ENCODE measurements around the gene TRPV4. TPM values are rescaled to one million over a fixed set of nuclear protein-coding genes. Genes with fewer than 3 reads are reported as not detected.

Gene TRPV4
- polyA plus RNA-seq, 10 donors: 0.50 to 2.8 (median 1.1) TPM

- no peak for DNase-seq
Observed at GRCh38 chr12:109762673-109763191, 70.5 kb downstream of the TRPV4 start.

- no peak for DNase-seq
Observed at GRCh38 chr12:109762071-109762672, 71.0 kb downstream of the TRPV4 start.

GRCh38 chr12:109760930-109761921, 72.0 kb downstream of the TRPV4 start:
- no peak for DNase-seq

- DNase-seq: no peak
Observed at GRCh38 chr12:109760031-109760929, 72.9 kb downstream of the TRPV4 start.

DNA sequence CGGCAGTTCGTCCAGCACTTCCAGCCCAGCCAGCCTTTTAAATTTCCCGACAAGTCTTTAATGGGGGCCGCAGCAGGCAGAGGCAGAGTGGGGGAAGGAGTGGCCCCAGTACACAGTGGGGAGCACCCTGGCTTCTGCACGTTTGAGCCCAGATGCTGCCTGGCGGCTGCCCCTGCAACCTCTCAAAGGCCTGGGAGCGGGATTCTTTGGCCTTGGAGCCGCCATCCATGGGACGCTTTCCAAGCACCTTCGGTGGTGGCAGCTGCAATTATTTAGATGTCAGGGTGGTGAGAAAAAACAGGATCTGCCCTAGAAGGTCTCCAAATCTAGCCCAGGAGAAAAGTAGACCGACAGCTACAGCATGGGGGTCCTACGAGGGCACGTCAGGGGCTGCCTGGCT, 73.6 kb downstream of the TRPV4 start:
- DNase-seq: no peak

DNA sequence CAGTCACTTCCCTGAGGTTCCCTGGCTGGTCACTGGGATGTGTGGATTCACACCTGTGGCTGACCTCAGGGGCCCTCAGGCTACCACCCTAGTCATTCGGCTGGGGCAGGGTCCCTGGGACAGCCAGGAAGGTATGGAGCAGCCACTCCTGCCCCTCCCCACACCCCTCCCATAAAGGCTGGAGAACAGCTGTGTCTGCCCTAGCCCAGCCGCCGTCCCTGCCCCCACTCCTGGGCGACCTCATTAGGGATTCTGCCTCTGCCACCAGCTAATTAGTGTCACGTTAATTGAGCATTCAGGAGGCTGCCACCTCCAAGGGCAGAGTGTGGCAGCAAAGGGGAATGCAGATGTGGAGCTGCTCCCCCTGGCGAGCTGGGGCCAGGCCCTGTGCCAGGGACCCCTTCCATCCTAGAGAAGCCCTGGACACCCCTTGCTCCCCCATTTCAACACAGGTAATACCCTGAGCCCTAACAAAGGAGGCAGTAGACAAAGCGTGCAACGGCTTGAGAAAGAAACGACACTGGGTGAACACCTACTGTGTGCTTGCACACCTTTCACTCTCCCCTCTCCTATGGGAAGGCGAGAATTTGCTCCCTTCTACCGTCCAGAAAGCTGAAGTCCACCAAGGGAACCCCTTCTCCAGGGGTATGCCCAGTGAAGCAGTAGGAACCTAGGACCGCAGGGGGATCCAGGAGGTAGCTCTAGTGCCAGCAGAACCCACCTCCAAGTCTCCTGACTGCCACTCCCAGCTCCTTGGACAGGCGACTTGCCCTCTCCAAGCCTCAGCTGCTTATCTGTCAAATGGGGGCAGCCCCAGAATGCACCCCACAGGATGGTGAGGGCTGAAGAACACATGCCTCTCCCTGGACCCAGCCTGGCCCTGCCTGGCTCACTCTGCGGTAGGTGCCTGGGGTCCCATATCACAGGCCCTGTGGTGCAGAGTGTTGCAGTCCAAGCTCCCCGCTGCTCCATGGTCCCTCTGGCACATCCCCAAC, 74.5 kb downstream of the TRPV4 start:
- DNase-seq: no peak

- DNase-seq: no peak
Observed at GRCh38 chr12:109757671-109758265, 75.4 kb downstream of the TRPV4 start.

GRCh38 chr12:109756457-109756856, 76.7 kb downstream of the TRPV4 start:
- DNase-seq: no peak

GRCh38 chr12:109753959-109754358, 79.2 kb downstream of the TRPV4 start:
- no peak for DNase-seq

- DNase-seq: no peak
Observed at GRCh38 chr12:109753054-109753401, 80.2 kb downstream of the TRPV4 start.

DNA sequence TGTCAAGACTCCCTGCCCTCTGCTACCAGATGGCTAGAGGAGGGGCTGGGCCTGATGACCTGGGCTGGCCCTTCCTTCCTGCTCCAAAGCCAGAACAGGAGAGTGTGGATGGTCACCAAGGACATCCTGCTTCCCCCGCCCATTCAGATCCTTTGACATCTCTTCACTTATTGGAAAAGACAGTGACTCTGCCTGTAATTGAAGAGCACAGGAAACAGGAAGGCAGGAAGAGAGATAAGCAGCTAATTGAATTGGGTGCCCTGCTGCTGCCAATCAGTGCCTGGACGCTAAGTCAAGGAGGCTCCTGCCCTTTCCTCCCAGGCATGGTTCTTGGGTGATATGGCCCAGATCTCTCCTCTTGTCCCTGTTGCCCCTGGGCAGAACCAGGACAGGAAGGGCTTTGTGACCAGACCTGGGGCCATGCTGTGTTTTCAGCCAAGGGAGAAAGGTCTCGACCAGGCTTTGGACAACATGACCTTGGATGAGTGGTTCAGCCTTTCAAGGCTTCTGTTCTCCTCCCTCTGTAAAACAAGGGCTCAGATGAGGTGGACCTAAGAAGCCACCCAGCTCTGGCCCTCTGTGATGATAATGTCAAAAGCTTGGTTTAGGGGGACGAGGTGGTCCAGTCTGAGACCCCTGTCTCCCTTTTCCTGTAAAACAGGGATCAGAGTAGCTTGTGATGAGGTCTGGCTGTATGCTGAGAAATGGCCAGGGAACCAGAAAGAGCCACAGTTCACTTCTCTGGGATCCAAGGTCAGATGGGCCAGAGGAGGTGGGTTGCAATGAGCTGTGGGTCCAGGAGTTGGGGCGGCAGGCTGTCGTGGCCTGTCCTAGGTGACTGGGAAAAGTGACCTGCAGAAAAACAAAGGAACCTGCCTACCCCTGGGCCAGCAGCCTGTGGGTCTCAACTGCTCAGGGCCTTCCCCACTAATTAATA, 80.8 kb downstream of the TRPV4 start:
- DNase-seq: no peak

DNA sequence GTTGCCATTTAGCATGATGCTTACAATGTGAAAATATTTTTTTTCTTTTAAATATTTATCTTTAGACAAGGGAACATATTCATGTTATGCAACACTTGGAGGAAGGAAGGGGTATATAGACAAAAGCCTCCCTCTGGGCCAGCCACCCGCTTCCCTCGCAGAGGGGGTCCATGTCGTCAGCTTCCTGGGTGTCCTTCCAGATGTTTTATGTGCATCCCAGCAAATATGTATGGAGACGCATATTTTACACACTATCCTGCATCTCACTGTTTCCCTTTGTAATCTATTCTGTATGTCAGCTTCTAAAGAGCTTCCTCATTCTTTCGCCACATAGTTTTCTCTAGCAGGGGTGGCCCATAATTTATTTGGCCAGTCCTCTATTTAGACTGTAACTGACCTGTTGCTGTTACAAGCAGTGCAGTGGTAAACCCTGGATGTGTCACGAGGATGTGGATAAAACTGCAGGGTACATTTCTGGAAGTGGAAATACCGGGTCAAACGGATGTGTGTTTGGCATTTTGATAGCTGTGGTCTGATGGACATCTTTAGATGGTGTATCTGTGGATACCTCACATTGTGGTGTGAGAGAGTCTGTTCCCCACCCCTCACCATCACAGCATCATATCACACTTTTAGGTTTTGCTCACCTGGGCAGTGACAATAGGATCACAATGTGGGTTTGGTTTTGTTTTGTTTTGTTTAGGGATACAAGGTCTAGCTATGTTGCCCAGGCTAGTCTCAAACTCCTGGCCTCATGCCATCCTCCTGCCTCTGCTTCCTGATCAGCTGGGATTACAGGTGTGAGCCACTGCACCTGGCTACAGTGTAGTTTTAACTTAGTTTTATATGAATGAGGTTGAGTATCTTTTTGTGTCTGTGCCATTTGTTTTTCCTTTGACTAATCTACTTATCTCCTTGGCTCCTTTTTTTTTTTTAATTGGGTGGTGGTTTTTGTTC, 87.9 kb downstream of the TRPV4 start:
- DNase-seq: no peak

DNA sequence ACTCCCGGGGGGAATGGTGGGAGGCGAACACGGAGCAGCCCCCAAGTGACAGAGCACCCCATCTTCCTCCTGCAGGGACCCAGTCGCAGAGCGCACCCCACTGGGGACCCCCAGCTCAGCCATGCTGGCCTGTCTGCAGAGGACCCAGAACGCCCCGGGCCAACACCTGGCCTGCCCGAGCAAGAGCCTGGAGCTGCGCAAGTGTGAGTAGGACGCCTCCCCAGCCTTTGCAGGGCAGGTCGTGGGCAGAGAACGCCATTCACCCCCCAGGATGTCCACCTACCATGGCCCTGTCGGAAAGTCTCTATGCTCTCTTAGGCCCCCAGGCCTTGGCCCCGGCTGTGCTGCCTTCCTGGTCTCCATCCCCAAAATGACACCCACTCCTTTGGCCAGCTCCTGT, 89.2 kb downstream of the TRPV4 start:
- DNase-seq: no peak

DNA sequence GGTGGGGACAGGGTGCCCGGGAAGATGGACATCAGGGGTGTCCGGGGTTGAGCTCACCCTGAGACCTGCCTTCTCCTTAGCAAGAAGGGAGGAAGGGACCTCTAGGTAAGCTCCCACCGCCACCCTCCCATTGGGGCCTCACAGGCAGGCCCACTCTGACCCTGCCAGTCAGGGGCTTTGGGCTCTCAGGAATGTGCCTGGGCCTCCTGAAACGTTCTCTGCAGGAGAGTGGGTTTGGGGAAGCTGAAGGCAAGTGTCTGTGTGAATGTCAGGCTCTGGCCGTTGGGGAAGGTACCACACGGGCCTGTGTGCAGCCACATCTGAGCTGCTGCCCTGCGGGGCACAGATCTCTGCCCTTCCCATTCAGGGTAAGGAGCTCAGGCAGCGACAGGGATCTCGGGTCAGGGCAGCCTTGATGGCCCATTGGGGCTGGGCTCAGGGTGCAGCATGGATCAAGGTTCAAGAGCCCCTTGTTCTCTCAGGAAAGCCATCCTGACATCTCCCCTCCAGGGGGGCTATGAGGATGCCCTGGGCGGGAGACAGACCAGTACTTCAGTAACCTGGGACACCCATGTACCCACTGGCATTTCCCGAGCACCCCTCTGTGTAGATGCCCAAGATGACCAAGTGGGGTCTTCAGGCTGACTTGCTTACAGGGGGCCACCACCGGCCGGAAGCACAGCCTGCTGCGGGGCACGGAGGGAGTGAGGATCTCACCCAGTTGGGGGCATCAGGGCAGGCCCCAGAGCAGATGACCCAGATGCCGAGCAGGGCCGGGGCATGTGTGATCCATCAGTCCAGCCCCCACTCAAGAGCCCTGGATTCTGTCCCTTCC, 89.9 kb downstream of the TRPV4 start:
- no peak for DNase-seq

- no peak for DNase-seq
Observed at GRCh38 chr12:109741970-109742703, 91.1 kb downstream of the TRPV4 start.

DNA sequence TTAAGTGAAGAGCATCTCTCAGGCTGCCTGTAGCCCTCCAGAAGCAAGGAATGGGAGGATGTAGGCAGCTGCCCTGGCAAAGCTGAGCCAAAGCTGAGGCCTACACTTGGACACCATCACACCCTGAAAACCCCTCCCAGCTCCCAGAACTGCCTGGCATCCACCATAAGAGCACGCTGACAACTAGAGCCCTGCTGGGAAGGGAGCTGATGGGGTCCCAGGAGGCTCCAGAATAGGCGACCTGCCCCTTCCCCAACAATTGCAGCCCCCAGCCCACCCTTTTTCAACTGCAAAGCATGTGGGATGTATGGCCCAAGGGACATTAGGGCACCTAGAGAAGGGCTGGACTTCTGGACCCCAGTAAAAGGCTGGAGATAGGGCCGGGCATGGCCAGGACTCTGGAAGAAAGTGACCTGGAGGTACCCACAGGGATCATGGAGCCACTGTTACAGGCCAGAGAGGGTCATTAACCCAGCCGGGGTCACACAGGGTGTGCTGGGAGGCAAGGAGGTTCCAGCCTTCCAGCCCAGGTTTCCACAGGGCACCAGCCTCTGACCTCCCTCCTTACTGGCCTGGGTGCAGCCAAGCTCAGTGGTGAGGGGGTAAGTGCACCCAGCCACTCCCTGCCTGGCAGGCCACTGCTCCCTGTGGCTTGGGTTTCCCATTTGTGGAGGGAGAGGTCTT, 91.8 kb downstream of the TRPV4 start:
- no peak for DNase-seq
